ENCODE data around the gene CATSPERD. TPM values are rescaled to one million over a fixed set of nuclear protein-coding genes. Genes with fewer than 3 reads are reported as not detected.
"Not testable (repeated sequence)": the region's sequence is repeated elsewhere in the genome, so short reads cannot be mapped to it uniquely, and the experiment has no call there.

CATSPERD gene
- total and polyA plus RNA-seq, 8 donors, result not detected

DNA sequence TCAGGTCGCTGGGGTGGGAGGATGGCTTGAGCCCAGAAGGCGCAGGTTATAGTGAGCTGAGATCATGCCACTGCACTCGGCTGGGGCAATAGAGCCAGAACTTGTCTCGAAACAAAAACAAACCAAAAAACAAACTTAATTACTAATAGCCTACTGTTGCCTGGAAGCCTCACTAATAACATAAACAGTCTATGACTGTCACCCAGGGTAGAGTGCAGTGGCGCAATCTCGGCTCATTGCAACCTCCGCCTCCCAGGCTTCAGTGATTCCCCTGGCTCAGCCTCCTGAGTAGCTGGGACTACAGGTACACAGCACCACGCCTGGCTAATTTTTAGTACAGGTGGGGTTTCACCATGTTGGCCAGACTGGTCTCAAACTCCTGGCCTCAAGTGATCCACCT is 18.0 kb downstream of the CATSPERD start:
- H3K4me3 ChIP-seq, result no peak overlapping the region
- no peaks in the 10 kb centered on the region for H3K4me1 ChIP-seq
- no peak overlapping the region for H3K27ac ChIP-seq
- TF ChIP-seq POLR2A (IDR thresholded peaks at IDR 0.05) (no peak), CTCF (IDR thresholded peaks at IDR 0.05) (no peak), POLR2AphosphoS5 (IDR thresholded peaks at IDR 0.05) (no peak), EP300 (IDR thresholded peaks at IDR 0.05) (no peak)
- 70 to 81% (median 77%) methylated on average over 8 of the region's 8 CpGs for WGBS, 5 donors
- DNase-seq, result no peak
- intact Hi-C loops (cut with DNase I; ENCODE audit: low total_unique reads), result no loop called here
- H3K27me3 ChIP-seq, result peaks cover 0 to 15% (median 0%) of the 10 kb centered on the region in 3 donors
- no peaks in the 10 kb centered on the region for H3K9me3 ChIP-seq
- H3K36me3 ChIP-seq, result no peaks in the 10 kb centered on the region

DNA sequence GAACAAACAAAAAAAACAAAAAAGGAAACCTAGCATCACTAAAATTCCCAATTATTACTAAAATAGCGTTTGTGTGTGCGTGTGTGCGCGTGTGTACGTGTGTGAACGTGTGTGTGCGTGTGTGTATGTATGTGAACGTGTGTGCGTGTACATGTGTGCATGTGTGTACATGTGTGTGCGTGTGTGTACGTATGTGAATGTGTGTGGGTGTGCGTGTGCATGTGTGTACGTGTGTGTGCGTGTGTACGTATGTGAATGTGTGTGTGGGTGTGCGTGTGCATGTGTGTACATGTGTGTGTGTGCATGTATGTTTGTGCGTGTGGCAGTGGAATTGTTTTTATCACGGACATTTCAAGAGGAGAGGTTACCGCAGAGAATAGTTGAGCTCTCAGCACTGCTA is 21.6 kb downstream of the CATSPERD start:
- H3K27me3 ChIP-seq, result peaks cover 0 to 27% (median 0%) of the 10 kb centered on the region in 3 donors
- no peak overlapping the region for H3K4me3 ChIP-seq
- WGBS, 5 donors, result 81 to 92% (median 90%) methylated on average over 19 of the region's 19 CpGs
- H3K4me1 ChIP-seq, result no peaks in the 10 kb centered on the region
- H3K27ac ChIP-seq, result no peak overlapping the region
- DNase-seq, result no peak
- intact Hi-C loops (cut with DNase I; ENCODE audit: low total_unique reads), result no loop called here
- no peaks in the 10 kb centered on the region for H3K36me3 ChIP-seq
- H3K9me3 ChIP-seq, result no peaks in the 10 kb centered on the region
- TF ChIP-seq POLR2AphosphoS5 (IDR thresholded peaks at IDR 0.05) (no peak), POLR2A (IDR thresholded peaks at IDR 0.05) (no peak)

- Histone ChIP-seq H3K27ac (no peak overlapping the region), H3K9me3 (no peaks in the 10 kb centered on the region), H3K36me3 (no peaks in the 10 kb centered on the region), H3K4me1 (no peaks in the 10 kb centered on the region), H3K4me3 (no peak overlapping the region), H3K27me3 (peaks cover 0 to 41% (median 0%) of the 10 kb centered on the region in 3 donors)
- DNase-seq, result no peak
- TF ChIP-seq POLR2AphosphoS5 (IDR thresholded peaks at IDR 0.05) (no peak), POLR2A (IDR thresholded peaks at IDR 0.05) (no peak), EP300 (IDR thresholded peaks at IDR 0.05) (no peak), CTCF (IDR thresholded peaks at IDR 0.05) (no peak)
- intact Hi-C loops (cut with DNase I; ENCODE audit: low total_unique reads), result no loop called here
These were observed 23.2 kb downstream of the CATSPERD start for GRCh38 chr19:5743630-5744029.

GRCh38 chr19:5744999-5745398 is 24.6 kb downstream of the CATSPERD start:
- not testable (repeated sequence) for H3K4me1 ChIP-seq
- H3K27me3 ChIP-seq, result peaks cover 0 to 53% (median 0%) of the 10 kb centered on the region in 3 donors
- 71 to 88% (median 78%) methylated on average over 9 to 10 of the region's 10 CpGs for WGBS, 5 donors

GRCh38 chr19:5748920-5749319 is 28.5 kb downstream of the CATSPERD start:
- H3K36me3 ChIP-seq; intact Hi-C loops (cut with DNase I; ENCODE audit: low total_unique reads); H3K9me3 ChIP-seq; H3K4me1 ChIP-seq; H3K27ac ChIP-seq; H3K4me3 ChIP-seq: not testable (repeated sequence)
- peaks cover 0 to 49% (median 0%) of the 10 kb centered on the region in 3 donors for H3K27me3 ChIP-seq
- DNase-seq, result peak in 1 of 2 donors; percentile 24
- 19 to 28% (median 25%) methylated on average over 6 of the region's 6 CpGs for WGBS, 5 donors

More at GRCh38 chr19:5744999-5745398, 24.6 kb downstream of the CATSPERD start:
- H3K4me3 ChIP-seq; intact Hi-C loops (cut with DNase I; ENCODE audit: low total_unique reads); DNase-seq; H3K36me3 ChIP-seq; H3K27ac ChIP-seq; H3K9me3 ChIP-seq: not testable (repeated sequence)

DNA sequence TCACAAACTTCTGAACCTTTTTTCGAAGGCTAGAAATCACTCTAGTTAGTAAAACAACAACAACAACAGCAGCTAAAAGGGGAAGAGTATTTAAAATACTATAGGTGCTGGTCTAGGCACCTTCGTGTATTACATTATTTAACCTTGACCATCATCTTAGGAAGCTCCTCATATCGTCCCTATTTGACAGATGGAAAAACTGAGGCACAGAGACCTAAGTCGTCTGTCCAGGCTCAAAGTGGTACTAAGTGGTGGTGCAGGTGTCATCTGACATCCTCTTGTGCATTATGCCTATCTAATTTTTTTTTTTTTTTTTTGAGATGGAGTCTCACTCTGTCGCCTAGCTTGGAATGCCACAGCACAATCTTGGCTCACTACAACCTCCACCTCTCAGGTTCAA is 29.1 kb downstream of the CATSPERD start:
- Histone ChIP-seq H3K4me1 (no peaks in the 10 kb centered on the region), H3K27me3 (peaks cover 0 to 50% (median 0%) of the 10 kb centered on the region in 3 donors), H3K9me3 (no peaks in the 10 kb centered on the region), H3K27ac (no peak overlapping the region), H3K36me3 (no peaks in the 10 kb centered on the region), H3K4me3 (no peak overlapping the region)
- DNase-seq, result no peak
- no peak for TF ChIP-seq POLR2A (IDR thresholded peaks at IDR 0.05)
- no peak for TF ChIP-seq EP300 (IDR thresholded peaks at IDR 0.05)
- no peak for TF ChIP-seq POLR2AphosphoS5 (IDR thresholded peaks at IDR 0.05)
- TF ChIP-seq CTCF (IDR thresholded peaks at IDR 0.05), result no peak
- 84 to 92% (median 88%) methylated on average over 5 of the region's 5 CpGs for WGBS, 5 donors
- intact Hi-C loops (cut with DNase I; ENCODE audit: low total_unique reads), result no loop called here
